PFSK-1 (cell line): ENCODE data around the gene CLIC3.

Experiments
- FOXP2 ChIP-seq: optimal IDR thresholded peaks from 2 replicates; pipeline ENCODE3; 2011; ENCODE audit warnings: borderline replicate concordance, control low read depth, inconsistent platforms; ENCODE audit not compliant: insufficient read depth; ENCODE audit errors: extremely low read length, extremely low read depth
- POLR2AphosphoS5 ChIP-seq: IDR thresholded peaks from 2 replicates; pipeline ENCODE4 v1.6.1; 2012; ENCODE audit warnings: low read depth, mild to moderate bottlenecking, control low read depth, low read length, moderate library complexity
- SIN3A ChIP-seq: IDR thresholded peaks from 2 replicates; pipeline ENCODE4 v1.6.1; 2012; ENCODE audit warnings: mild to moderate bottlenecking, low read length, moderate library complexity, borderline replicate concordance; ENCODE audit not compliant: insufficient read depth
- TAF1 ChIP-seq: IDR thresholded peaks from 2 replicates; pipeline ENCODE4 v1.6.1; 2012; ENCODE audit warnings: low read length, control low read depth, borderline replicate concordance; ENCODE audit not compliant: insufficient read depth
- TF ChIP-seq, protein P1 (sequence below), 2 experiments: IDR thresholded peaks; 2 replicates each; pipeline versions ENCODE4 v1.6.1 to v1.8.0; 2011 to 2012; ENCODE audit warnings: low read depth in 2 of 2, low read length in 2 of 2, control low read depth in 1 of 2, inconsistent platforms in 1 of 2, mild to moderate bottlenecking in 1 of 2, moderate library complexity in 1 of 2; ENCODE audit not compliant: insufficient read depth in 1 of 2

CLIC3 gene

DNA sequence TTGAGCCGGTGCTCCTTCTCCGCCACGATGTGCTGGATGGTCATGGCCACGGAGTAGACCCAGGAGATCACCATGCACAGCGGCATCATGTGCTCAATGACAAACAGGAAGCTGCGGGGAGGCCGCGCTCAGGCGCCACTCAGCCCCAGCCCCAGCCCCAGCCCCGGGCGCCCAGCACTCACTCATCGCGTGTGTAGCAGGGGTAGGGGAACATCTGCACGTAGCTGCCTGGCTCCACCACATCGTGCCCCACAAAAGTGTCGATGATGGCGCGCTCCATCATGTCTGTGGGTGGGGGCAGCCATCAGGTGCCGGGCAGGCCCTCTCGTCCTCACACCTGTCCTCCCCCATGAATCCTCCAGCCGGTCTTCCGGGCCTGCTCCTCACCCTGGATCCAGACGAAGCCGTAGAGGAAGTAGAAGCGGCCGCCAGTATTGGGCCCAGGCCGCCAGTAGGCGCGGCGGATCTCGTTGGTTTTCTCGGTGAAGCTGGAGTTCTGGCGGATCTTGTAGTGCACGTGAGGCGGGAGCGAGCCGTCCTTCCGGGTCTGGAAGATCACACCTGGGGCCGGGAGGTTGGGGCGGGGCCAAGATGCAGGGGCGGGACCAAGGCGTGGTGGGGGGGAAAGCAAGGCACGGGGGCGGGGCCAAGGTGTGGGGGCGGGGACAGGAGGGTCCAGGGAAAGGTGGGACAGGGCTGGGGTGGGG is 21.6 kb upstream of the CLIC3 start:
- TF ChIP-seq SIN3A: no peak
- no peak for TF ChIP-seq POLR2AphosphoS5
- no peak for TF ChIP-seq TAF1
- TF ChIP-seq, protein P1, sequence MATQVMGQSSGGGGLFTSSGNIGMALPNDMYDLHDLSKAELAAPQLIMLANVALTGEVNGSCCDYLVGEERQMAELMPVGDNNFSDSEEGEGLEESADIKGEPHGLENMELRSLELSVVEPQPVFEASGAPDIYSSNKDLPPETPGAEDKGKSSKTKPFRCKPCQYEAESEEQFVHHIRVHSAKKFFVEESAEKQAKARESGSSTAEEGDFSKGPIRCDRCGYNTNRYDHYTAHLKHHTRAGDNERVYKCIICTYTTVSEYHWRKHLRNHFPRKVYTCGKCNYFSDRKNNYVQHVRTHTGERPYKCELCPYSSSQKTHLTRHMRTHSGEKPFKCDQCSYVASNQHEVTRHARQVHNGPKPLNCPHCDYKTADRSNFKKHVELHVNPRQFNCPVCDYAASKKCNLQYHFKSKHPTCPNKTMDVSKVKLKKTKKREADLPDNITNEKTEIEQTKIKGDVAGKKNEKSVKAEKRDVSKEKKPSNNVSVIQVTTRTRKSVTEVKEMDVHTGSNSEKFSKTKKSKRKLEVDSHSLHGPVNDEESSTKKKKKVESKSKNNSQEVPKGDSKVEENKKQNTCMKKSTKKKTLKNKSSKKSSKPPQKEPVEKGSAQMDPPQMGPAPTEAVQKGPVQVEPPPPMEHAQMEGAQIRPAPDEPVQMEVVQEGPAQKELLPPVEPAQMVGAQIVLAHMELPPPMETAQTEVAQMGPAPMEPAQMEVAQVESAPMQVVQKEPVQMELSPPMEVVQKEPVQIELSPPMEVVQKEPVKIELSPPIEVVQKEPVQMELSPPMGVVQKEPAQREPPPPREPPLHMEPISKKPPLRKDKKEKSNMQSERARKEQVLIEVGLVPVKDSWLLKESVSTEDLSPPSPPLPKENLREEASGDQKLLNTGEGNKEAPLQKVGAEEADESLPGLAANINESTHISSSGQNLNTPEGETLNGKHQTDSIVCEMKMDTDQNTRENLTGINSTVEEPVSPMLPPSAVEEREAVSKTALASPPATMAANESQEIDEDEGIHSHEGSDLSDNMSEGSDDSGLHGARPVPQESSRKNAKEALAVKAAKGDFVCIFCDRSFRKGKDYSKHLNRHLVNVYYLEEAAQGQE (IDR thresholded peaks at IDR 0.05; ENCODE audit: insufficient read depth in 1 of 2, low read depth in 2 of 2, low read length in 2 of 2): no peak
- TF ChIP-seq FOXP2: no peak

DNA sequence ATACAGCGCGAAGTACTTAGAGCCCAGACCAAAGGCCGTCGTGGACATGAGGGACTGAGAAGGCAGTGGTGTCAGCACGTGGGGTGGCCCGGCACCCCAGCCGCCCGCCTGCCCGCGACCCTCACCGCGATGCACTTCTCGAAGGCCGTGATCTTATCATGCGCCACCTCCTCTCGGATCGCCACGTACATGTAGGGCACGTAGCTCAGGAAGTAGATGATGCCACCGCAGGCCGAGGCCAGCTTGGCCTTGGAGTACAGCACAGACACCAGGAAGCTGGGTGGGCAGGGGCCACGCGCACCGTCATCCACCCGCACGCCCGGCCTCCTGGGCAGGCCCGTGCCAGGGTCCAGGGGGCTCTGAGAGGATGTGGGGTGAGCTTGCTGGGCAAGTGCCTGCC is 20.7 kb upstream of the CLIC3 start:
- TF ChIP-seq SIN3A (no peak), POLR2AphosphoS5 (no peak), FOXP2 (no peak), TAF1 (no peak)

DNA sequence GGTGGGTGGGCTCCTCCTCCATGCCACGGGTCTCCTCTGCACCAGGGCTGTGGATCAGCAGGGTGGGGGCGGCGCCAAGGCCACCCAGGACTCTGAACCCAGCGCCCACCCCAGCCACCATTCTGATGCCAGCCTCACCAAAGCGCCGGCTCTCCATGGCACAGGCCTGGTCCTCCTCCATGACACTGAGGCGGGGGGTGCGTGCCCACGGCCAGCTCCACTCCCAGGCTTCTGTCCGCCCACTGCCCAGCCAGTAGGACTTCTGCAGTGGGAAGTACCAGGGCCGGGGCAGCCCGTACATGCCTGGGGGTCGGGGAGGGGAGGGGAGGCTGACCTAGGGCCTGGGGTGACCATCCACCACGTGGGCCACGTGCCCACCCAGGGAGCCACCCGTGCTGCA is 20.1 kb upstream of the CLIC3 start:
- TF ChIP-seq SIN3A: no peak
- TF ChIP-seq, protein P1 (IDR thresholded peaks at IDR 0.05; ENCODE audit: insufficient read depth in 1 of 2, low read depth in 2 of 2, low read length in 2 of 2): no peak
- no peak for TF ChIP-seq POLR2AphosphoS5
- no peak for TF ChIP-seq TAF1
- no peak for TF ChIP-seq FOXP2

DNA sequence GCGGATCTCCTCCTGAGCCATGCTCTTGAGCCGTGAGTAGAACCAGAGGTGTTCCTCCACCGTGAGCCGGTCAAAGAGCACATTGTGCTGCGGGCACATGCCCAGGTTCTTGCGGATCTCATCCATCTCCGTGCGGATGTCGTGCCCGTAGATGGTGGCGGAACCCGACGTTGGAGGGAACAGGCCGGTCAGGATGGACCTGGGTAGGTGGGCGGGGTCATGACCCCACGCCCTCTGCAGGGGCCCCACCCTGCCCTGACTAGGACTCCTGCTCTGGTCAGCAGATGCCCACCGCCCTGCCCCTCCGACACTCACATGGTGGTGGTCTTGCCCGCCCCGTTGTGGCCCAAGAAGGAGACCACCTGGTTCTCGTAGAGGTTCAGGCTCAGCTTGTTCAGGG is 19.6 kb upstream of the CLIC3 start:
- TF ChIP-seq SIN3A: no peak
- TF ChIP-seq, protein P1 (IDR thresholded peaks at IDR 0.05; ENCODE audit: insufficient read depth in 1 of 2, low read depth in 2 of 2, low read length in 2 of 2): no peak

DNA sequence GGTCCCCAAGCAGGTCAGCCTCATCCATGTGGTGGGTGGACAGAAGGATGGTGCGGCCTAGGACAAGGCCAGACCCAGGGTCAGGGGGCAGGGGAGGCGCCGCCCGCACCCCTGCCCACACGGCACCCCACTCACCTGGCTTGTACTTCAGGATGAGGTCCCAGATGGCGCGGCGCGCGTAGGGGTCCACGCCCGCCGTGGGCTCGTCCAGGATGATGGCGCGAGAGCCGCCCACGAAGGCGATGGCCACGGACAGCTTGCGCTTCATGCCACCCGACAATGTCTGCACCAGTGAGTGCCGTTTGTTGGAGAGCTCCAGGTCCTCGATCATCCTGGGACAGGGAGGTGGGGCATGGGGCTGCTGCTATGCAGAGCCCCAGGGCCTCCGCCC is 19.2 kb upstream of the CLIC3 start:
- TF ChIP-seq POLR2AphosphoS5: no peak
- TF ChIP-seq FOXP2: no peak
- TF ChIP-seq, protein P1 (IDR thresholded peaks at IDR 0.05; ENCODE audit: insufficient read depth in 1 of 2, low read depth in 2 of 2, low read length in 2 of 2): no peak
